HEK293T (cell line): Measurements from ENCODE around the gene HNRNPU.

Source experiments
- ARNT ChIP-seq: fragments of 450-650 bp; IDR thresholded peaks from 2 replicates; pipeline ENCODE4 v1.6.1; 2017; ENCODE audit warnings: mild to moderate bottlenecking
- BHLHE40 ChIP-seq: fragments of 450-650 bp; IDR thresholded peaks from 2 replicates; pipeline ENCODE4 v1.6.1; 2016; ENCODE audit warnings: mild to moderate bottlenecking, moderate library complexity, borderline replicate concordance
- HDGF ChIP-seq: fragments of 450-650 bp; IDR thresholded peaks from 2 replicates; pipeline ENCODE4 v1.6.1; 2017; ENCODE audit warnings: antibody characterized with exemption, borderline replicate concordance
- NFRKB ChIP-seq: fragments of 450-650 bp; IDR thresholded peaks from 2 replicates; pipeline ENCODE4 v1.6.1; 2016; ENCODE audit warnings: mild to moderate bottlenecking, moderate library complexity
- SUZ12 ChIP-seq: fragments of 450-650 bp; IDR thresholded peaks from 2 replicates; pipeline ENCODE4 v1.6.1; 2016; ENCODE audit warnings: mild to moderate bottlenecking
- TF ChIP-seq, protein P1 (sequence below): fragments of 450-650 bp; IDR thresholded peaks from 2 replicates; pipeline ENCODE4 v1.6.1; 2016

DNA sequence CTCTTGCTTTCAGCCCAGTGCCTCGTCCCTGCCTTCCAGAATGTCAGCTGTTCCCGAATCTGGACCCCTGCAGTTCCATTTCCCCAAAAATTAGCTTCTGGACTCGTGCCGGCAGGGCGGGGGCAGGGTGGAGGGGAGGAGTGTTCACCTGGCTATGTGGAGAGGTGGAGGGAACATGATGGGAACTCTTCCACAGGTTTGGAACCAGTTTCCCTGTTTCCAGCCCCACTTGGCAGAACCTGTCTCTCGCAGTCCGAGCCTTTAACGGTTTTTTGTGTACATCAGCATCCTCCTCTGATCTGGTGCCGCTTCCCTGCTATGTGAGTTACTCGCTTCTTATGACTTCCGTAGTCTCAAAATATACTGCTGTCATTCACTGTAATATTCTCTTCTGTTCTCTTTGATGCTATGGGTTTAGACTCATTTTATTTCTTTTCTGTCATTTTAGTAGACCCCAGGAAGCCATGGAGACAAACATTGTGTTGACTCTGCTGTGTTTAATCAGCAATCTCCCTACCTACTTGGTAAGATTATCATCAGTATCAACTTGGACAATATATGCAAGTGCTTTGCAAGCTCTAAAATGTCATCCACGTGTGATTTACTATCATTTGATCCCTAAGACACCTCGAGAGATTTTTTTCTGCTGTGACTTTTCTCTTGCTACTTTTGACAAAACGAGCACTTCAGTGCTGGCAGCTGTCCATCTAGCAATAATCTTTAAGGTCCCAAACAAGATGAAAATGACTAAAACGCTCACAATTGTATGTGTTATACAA, 33.3 kb upstream of the HNRNPU start:
- TF ChIP-seq HDGF = no peak
- no peak for TF ChIP-seq BHLHE40
- TF ChIP-seq NFRKB = no peak
- no peak for TF ChIP-seq ARNT
- no peak for TF ChIP-seq SUZ12
- TF ChIP-seq, protein P1, sequence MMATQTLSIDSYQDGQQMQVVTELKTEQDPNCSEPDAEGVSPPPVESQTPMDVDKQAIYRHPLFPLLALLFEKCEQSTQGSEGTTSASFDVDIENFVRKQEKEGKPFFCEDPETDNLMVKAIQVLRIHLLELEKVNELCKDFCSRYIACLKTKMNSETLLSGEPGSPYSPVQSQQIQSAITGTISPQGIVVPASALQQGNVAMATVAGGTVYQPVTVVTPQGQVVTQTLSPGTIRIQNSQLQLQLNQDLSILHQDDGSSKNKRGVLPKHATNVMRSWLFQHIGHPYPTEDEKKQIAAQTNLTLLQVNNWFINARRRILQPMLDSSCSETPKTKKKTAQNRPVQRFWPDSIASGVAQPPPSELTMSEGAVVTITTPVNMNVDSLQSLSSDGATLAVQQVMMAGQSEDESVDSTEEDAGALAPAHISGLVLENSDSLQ = peak; percentile 83
